Measurements from ENCODE around the gene SLC17A4.

Gene SLC17A4

DNA sequence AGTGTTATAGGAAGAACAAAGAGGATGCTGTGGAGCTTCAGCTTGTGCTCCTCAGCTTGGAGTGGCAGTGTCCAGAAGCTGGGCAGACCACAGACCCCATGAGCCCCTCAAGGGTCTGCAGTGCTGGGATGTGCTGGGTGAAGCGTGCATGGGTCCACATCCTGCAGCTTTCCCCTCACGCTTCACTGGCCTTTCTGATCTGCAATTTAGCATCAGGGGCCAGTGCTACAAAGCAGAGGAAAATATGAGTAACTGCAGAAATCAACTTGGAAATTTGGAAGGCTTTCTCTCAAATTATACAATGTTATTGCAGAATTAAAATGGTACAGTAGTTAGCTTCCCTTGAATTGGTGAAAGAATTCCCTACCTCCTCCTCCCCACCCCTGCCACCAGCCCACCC is 10.1 kb downstream of the SLC17A4 start:
- no peaks in the 10 kb centered on the region for H4K20me1 ChIP-seq (ENCODE audit: low read depth, low read length)
- H3K9me3 ChIP-seq (ENCODE audit: insufficient read depth, low read length) = no peaks in the 10 kb centered on the region
- no peak overlapping the region for H3K27ac ChIP-seq (ENCODE audit: low read depth, low read length)
- no peaks in the 10 kb centered on the region for H3K27me3 ChIP-seq (ENCODE audit: low read length)
- H3K9ac ChIP-seq (ENCODE audit: low read length) = no peak overlapping the region
- no peaks in the 10 kb centered on the region for H3F3A ChIP-seq (ENCODE audit: insufficient read depth)
- no peak overlapping the region for H2AFZ ChIP-seq (ENCODE audit: low read depth, low read length, severe bottlenecking)
- no peak overlapping the region for H3K4me2 ChIP-seq (ENCODE audit: low read depth, low read length, poor library complexity, severe bottlenecking)
- H3K9me2 ChIP-seq (replicated peaks; ENCODE audit: insufficient read depth, low read length) = no peaks in the 10 kb centered on the region
- no peak overlapping the region for H3K4me3 ChIP-seq (ENCODE audit: insufficient read depth, low read length, poor library complexity, severe bottlenecking)
- no peaks in the 10 kb centered on the region for H3K79me2 ChIP-seq (ENCODE audit: insufficient read depth, low read length)
- H3K36me3 ChIP-seq (ENCODE audit: low read length) = 0 out of 2 replicates have a peak, but pooled peaks cover 2% of the 10 kb centered on the region
- TF ChIP-seq, protein P1, sequence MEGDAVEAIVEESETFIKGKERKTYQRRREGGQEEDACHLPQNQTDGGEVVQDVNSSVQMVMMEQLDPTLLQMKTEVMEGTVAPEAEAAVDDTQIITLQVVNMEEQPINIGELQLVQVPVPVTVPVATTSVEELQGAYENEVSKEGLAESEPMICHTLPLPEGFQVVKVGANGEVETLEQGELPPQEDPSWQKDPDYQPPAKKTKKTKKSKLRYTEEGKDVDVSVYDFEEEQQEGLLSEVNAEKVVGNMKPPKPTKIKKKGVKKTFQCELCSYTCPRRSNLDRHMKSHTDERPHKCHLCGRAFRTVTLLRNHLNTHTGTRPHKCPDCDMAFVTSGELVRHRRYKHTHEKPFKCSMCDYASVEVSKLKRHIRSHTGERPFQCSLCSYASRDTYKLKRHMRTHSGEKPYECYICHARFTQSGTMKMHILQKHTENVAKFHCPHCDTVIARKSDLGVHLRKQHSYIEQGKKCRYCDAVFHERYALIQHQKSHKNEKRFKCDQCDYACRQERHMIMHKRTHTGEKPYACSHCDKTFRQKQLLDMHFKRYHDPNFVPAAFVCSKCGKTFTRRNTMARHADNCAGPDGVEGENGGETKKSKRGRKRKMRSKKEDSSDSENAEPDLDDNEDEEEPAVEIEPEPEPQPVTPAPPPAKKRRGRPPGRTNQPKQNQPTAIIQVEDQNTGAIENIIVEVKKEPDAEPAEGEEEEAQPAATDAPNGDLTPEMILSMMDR (IDR thresholded peaks at IDR 0.05; ENCODE audit: insufficient read depth, low read length, poor library complexity, severe bottlenecking) = no peak
- TF ChIP-seq EZH2phosphoT487 (conservative IDR thresholded peaks at IDR 0.05; ENCODE audit: low read length) = no peak

DNA sequence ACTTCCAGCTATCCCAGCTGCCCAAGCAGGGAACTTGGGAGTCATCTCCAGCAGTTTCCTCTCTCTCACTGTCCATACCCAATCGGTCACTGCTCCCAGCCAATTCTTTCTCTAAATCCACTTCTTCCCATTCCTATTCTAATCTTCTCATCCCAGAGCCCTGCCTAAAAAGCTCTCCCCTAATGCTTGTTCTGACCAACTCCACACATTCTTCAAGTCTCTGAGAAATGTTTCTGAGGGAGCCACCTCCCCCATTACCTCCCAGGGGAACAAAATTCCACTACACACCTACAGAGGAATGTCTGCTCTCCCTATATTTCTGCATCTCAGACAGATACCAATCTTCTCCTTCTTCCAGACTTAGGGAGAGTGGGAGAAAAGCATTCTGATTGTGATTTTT is 14.0 kb downstream of the SLC17A4 start:
- Histone ChIP-seq H2AFZ (ENCODE audit: low read depth, low read length, severe bottlenecking) (no peak overlapping the region), H3K9ac (ENCODE audit: low read length) (no peak overlapping the region), H3K9me3 (ENCODE audit: insufficient read depth, low read length) (no peaks in the 10 kb centered on the region), H3K27me3 (ENCODE audit: low read length) (no peaks in the 10 kb centered on the region), H3K4me3 (ENCODE audit: insufficient read depth, low read length, poor library complexity, severe bottlenecking) (no peak overlapping the region), H3F3A (ENCODE audit: insufficient read depth) (no peaks in the 10 kb centered on the region), H4K20me1 (ENCODE audit: low read depth, low read length) (no peaks in the 10 kb centered on the region), H3K4me2 (ENCODE audit: low read depth, low read length, poor library complexity, severe bottlenecking) (no peak overlapping the region), H3K79me2 (ENCODE audit: insufficient read depth, low read length) (no peaks in the 10 kb centered on the region), H3K9me2 (replicated peaks; ENCODE audit: insufficient read depth, low read length) (no peaks in the 10 kb centered on the region), H3K36me3 (ENCODE audit: low read length) (0 out of 2 replicates have a peak, but pooled peaks cover 2% of the 10 kb centered on the region), H3K27ac (ENCODE audit: low read depth, low read length) (no peak overlapping the region)
- TF ChIP-seq, protein P1 (IDR thresholded peaks at IDR 0.05; ENCODE audit: insufficient read depth, low read length, poor library complexity, severe bottlenecking) = no peak
- TF ChIP-seq EZH2phosphoT487 (conservative IDR thresholded peaks at IDR 0.05; ENCODE audit: low read length) = no peak

DNA sequence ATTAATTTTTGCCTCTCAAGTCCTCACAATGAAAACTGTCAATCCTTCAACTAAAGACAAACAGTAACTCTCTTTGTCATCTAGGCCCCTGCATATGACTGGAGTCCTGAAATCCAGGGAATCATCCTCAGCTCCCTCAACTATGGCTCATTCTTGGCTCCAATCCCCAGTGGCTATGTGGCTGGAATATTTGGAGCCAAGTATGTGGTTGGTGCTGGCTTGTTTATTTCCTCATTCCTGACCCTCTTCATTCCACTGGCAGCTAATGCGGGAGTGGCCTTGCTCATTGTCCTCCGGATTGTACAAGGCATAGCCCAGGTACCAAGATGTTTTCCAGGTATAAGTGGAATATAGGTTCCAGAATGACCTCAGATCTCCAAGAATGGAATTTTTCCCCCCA is 15.4 kb downstream of the SLC17A4 start:
- Histone ChIP-seq H4K20me1 (ENCODE audit: low read depth, low read length) (no peaks in the 10 kb centered on the region), H3K4me3 (ENCODE audit: insufficient read depth, low read length, poor library complexity, severe bottlenecking) (no peak overlapping the region), H3K27ac (ENCODE audit: low read depth, low read length) (no peak overlapping the region), H3K79me2 (ENCODE audit: insufficient read depth, low read length) (no peaks in the 10 kb centered on the region), H3K36me3 (ENCODE audit: low read length) (0 out of 2 replicates have a peak, but pooled peaks cover 2% of the 10 kb centered on the region), H3K9ac (ENCODE audit: low read length) (no peak overlapping the region), H3K9me2 (replicated peaks; ENCODE audit: insufficient read depth, low read length) (no peaks in the 10 kb centered on the region), H2AFZ (ENCODE audit: low read depth, low read length, severe bottlenecking) (no peak overlapping the region), H3K9me3 (ENCODE audit: insufficient read depth, low read length) (no peaks in the 10 kb centered on the region), H3K27me3 (ENCODE audit: low read length) (no peaks in the 10 kb centered on the region), H3F3A (ENCODE audit: insufficient read depth) (no peaks in the 10 kb centered on the region), H3K4me2 (ENCODE audit: low read depth, low read length, poor library complexity, severe bottlenecking) (no peak overlapping the region)
- no peak for TF ChIP-seq EZH2phosphoT487 (conservative IDR thresholded peaks at IDR 0.05; ENCODE audit: low read length)
- TF ChIP-seq, protein P1 (IDR thresholded peaks at IDR 0.05; ENCODE audit: insufficient read depth, low read length, poor library complexity, severe bottlenecking) = no peak

Measured in SU-DHL-6 (cell line).